Loucy (cell line): ENCODE measurements around the gene CCDC188.

ENCODE experiments used
- H2AFZ ChIP-seq: fragments of 200-600 bp; sonication (generic); 2 replicates; pipeline ENCODE4 v1.6.0; 2016; ENCODE audit warnings: antibody characterized with exemption, mild to moderate bottlenecking, low read length, moderate library complexity
- H3F3A ChIP-seq: fragments of 200-600 bp; 2 replicates; pipeline ENCODE4 v1.6.0; 2016; ENCODE audit warnings: antibody characterized with exemption, low read depth, mild to moderate bottlenecking
- H3K27me3 ChIP-seq: fragments of 200-600 bp; sonication (generic); 2 replicates; pipeline ENCODE4 v1.6.1; 2014; ENCODE audit warnings: low read length, mild to moderate bottlenecking; ENCODE audit not compliant: insufficient read depth, poor library complexity, severe bottlenecking
- H3K36me3 ChIP-seq: fragments of 200-600 bp; sonication (generic); 2 replicates; pipeline ENCODE4 v1.6.1; 2016; ENCODE audit warnings: low read length; ENCODE audit not compliant: insufficient read depth
- H3K4me1 ChIP-seq: fragments of 200-600 bp; sonication (generic); 2 replicates; pipeline ENCODE4 v1.5.1; 2014; ENCODE audit warnings: low read length, mild to moderate bottlenecking; ENCODE audit not compliant: insufficient read depth, poor library complexity, severe bottlenecking
- H3K4me2 ChIP-seq: fragments of 200-600 bp; sonication (generic); 2 replicates; pipeline ENCODE4 v1.6.0; 2014; ENCODE audit warnings: antibody characterized with exemption, low read length, low read depth, mild to moderate bottlenecking; ENCODE audit not compliant: poor library complexity, severe bottlenecking
- H3K4me3 ChIP-seq: fragments of 200-600 bp; sonication (generic); 2 replicates; pipeline ENCODE4 v1.5.1; 2014; ENCODE audit warnings: low read length, mild to moderate bottlenecking, mixed read lengths; ENCODE audit not compliant: poor library complexity, severe bottlenecking
- H3K79me2 ChIP-seq: fragments of 200-600 bp; sonication (generic); 2 replicates; pipeline ENCODE4 v1.6.1; 2014; ENCODE audit warnings: low read length; ENCODE audit not compliant: insufficient read depth
- H3K9ac ChIP-seq: fragments of 200-600 bp; sonication (generic); 2 replicates; pipeline ENCODE4 v1.6.0; 2014; ENCODE audit warnings: mild to moderate bottlenecking, low read depth, low read length, moderate library complexity; ENCODE audit not compliant: poor library complexity, severe bottlenecking
- H3K9me2 ChIP-seq: fragments of 200-600 bp; sonication (generic); replicated peaks from 2 replicates; pipeline ENCODE4 v1.6.1; 2016; ENCODE audit warnings: low read depth, low read length, mixed read lengths
- H3K9me3 ChIP-seq: fragments of 200-600 bp; sonication (generic); 2 replicates; pipeline ENCODE4 v1.6.1; 2014; ENCODE audit warnings: mild to moderate bottlenecking, antibody characterized with exemption, low read length, low read depth; ENCODE audit not compliant: insufficient read depth
- H4K20me1 ChIP-seq: fragments of 200-600 bp; sonication (generic); 2 replicates; pipeline ENCODE4 v1.6.0; 2014; ENCODE audit warnings: antibody characterized with exemption, low read length, mild to moderate bottlenecking; ENCODE audit not compliant: insufficient read depth, poor library complexity, severe bottlenecking
- CTCF ChIP-seq: fragments of 200-600 bp; sonication (generic); conservative IDR thresholded peaks from 2 replicates; pipeline ENCODE4 v1.5.1; 2014; ENCODE audit warnings: mild to moderate bottlenecking, antibody characterized with exemption, low read length
- EZH2phosphoT487 ChIP-seq: fragments of 200-600 bp; IDR thresholded peaks from 2 replicates; pipeline ENCODE4 v1.6.1; 2018; ENCODE audit warnings: antibody characterized with exemption, mild to moderate bottlenecking, moderate library complexity, borderline replicate concordance

CCDC188 gene

GRCh38 chr22:20116951-20117632 lies 33.8 kb downstream of the CCDC188 start, which contains the start of gene TRMT2A:
TRMT2A (minus strand) TSS chr22:20117226; CDS start chr22:20116906, 320 bp downstream.
- Histone ChIP-seq H4K20me1 (peaks cover 53% of the 10 kb centered on the region), H3F3A (no peaks in the 10 kb centered on the region), H3K9me2 (no peaks in the 10 kb centered on the region), H3K9me3 (no peaks in the 10 kb centered on the region), H3K9ac (peak within 1 kb of the TSS; percentile 99), H3K4me3 (peak within 1 kb of the TSS; percentile 98), H3K4me2 (peak within 1 kb of the TSS; percentile 97), H3K27me3 (no peaks in the 10 kb centered on the region), H3K79me2 (peaks cover 80% of the 10 kb centered on the region), H2AFZ (peak within 1 kb of the TSS; percentile 75), H3K4me1 (peaks cover 46% of the 10 kb centered on the region), H3K36me3 (peaks cover 51% of the 10 kb centered on the region; the same call in 1 of the 2 replicates)
- no peak for TF ChIP-seq EZH2phosphoT487
- peak; percentile 42 for TF ChIP-seq CTCF

- Histone ChIP-seq H3K4me2 (peak overlapping the region; percentile 89), H2AFZ (peak overlapping the region; percentile 75), H3K9ac (peak overlapping the region; percentile 98), H3F3A (no peaks in the 10 kb centered on the region), H3K4me1 (peaks cover 40% of the 10 kb centered on the region), H3K79me2 (peaks cover 74% of the 10 kb centered on the region), H4K20me1 (peaks cover 46% of the 10 kb centered on the region), H3K27me3 (no peaks in the 10 kb centered on the region), H3K9me3 (no peaks in the 10 kb centered on the region), H3K9me2 (no peaks in the 10 kb centered on the region), H3K4me3 (peak overlapping the region; percentile 98), H3K36me3 (peaks cover 50% of the 10 kb centered on the region; the same call in 1 of the 2 replicates)
- TF ChIP-seq EZH2phosphoT487 (no peak), CTCF (no peak)
Observed at GRCh38 chr22:20116376-20116950, 34.4 kb downstream of the CCDC188 start.

- TF ChIP-seq EZH2phosphoT487 (no peak), CTCF (no peak)
- peaks cover 38% of the 10 kb centered on the region for H3K4me1 ChIP-seq
- H3K79me2 ChIP-seq, result peaks cover 68% of the 10 kb centered on the region
- peak within 1 kb of the TSS; percentile 89 for H3K4me2 ChIP-seq
- H2AFZ ChIP-seq, result peak within 1 kb of the TSS; percentile 75
- H3K4me3 ChIP-seq, result peak within 1 kb of the TSS; percentile 98
- no peaks in the 10 kb centered on the region for H3K9me2 ChIP-seq
- H3K36me3 ChIP-seq, result peaks cover 49% of the 10 kb centered on the region; the same call in 1 of the 2 replicates
- H3K9me3 ChIP-seq, result no peaks in the 10 kb centered on the region
- H3K27me3 ChIP-seq, result no peaks in the 10 kb centered on the region
- H3K9ac ChIP-seq, result peak within 1 kb of the TSS; percentile 98
- no peaks in the 10 kb centered on the region for H3F3A ChIP-seq
- H4K20me1 ChIP-seq, result peaks cover 41% of the 10 kb centered on the region
Observed at GRCh38 chr22:20115691-20116375, 35.0 kb downstream of the CCDC188 start, which contains the start of gene RANBP1. RANBP1 (plus strand) TSS chr22:20116104; CDS start chr22:20116185, 81 bp downstream.
